ENCODE measurements around the gene MMP20. TPM values are rescaled to one million over a fixed set of nuclear protein-coding genes. Genes with fewer than 3 reads are reported as not detected.
A peak's percentile ranks its signal among the peaks of the same experiment; 100 is the strongest.

MMP20 gene
- total and polyA plus RNA-seq, 2 of the 13 experiments (the other 11 are each of a cell fraction or from before 2014, with no cell fraction given): 0.05 TPM; not detected in 1

- TF ChIP-seq ZBTB7B (CRISPR knock-in tag; IDR thresholded peaks at IDR 0.05) (0 out of 2 replicates have a peak, but pooled peaks have one; percentile 52), TOE1 (CRISPR knock-in tag; IDR thresholded peaks at IDR 0.05) (no peak), CCDC6 (CRISPR knock-in tag; IDR thresholded peaks at IDR 0.05) (no peak), SAP130 (CRISPR knock-in tag; IDR thresholded peaks at IDR 0.05; ENCODE audit: low read depth) (peak; percentile 33), RXRA (CRISPR knock-in tag; IDR thresholded peaks at IDR 0.05) (peak; percentile 42; the same call in 1 of the 2 replicates), ZNF207 (IDR thresholded peaks at IDR 0.05; ENCODE audit: borderline replicate concordance) (no peak), ZBTB3 (CRISPR knock-in tag; IDR thresholded peaks at IDR 0.05; ENCODE audit: borderline replicate concordance, low read depth) (no peak), HMG20B (CRISPR knock-in tag; conservative IDR thresholded peaks at IDR 0.05) (no peak), ZNF800 (CRISPR knock-in tag; IDR thresholded peaks at IDR 0.05) (no peak), ZNF580 (CRISPR knock-in tag; IDR thresholded peaks at IDR 0.05; ENCODE audit: borderline replicate concordance, low read depth) (peak; percentile 58; the same call in 1 of the 2 replicates), IKZF5 (CRISPR knock-in tag; IDR thresholded peaks at IDR 0.05) (0 out of 2 replicates have a peak, but pooled peaks have one; percentile 24), ZNF354B (CRISPR knock-in tag; IDR thresholded peaks at IDR 0.05) (no peak), HNF1B (CRISPR knock-in tag; IDR thresholded peaks at IDR 0.05) (0 out of 2 replicates have a peak, but pooled peaks have one; percentile 14), ATF7 (IDR thresholded peaks at IDR 0.05) (no peak), ATF7 (CRISPR knock-in tag; IDR thresholded peaks at IDR 0.05) (no peak), BATF2 (CRISPR knock-in tag; IDR thresholded peaks at IDR 0.05) (no peak)
- TF ChIP-seq, protein P1, sequence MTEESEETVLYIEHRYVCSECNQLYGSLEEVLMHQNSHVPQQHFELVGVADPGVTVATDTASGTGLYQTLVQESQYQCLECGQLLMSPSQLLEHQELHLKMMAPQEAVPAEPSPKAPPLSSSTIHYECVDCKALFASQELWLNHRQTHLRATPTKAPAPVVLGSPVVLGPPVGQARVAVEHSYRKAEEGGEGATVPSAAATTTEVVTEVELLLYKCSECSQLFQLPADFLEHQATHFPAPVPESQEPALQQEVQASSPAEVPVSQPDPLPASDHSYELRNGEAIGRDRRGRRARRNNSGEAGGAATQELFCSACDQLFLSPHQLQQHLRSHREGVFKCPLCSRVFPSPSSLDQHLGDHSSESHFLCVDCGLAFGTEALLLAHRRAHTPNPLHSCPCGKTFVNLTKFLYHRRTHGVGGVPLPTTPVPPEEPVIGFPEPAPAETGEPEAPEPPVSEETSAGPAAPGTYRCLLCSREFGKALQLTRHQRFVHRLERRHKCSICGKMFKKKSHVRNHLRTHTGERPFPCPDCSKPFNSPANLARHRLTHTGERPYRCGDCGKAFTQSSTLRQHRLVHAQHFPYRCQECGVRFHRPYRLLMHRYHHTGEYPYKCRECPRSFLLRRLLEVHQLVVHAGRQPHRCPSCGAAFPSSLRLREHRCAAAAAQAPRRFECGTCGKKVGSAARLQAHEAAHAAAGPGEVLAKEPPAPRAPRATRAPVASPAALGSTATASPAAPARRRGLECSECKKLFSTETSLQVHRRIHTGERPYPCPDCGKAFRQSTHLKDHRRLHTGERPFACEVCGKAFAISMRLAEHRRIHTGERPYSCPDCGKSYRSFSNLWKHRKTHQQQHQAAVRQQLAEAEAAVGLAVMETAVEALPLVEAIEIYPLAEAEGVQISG (CRISPR knock-in tag; IDR thresholded peaks at IDR 0.05): peak; percentile 40; the same call in 1 of the 2 replicates
- TF ChIP-seq, protein P2, sequence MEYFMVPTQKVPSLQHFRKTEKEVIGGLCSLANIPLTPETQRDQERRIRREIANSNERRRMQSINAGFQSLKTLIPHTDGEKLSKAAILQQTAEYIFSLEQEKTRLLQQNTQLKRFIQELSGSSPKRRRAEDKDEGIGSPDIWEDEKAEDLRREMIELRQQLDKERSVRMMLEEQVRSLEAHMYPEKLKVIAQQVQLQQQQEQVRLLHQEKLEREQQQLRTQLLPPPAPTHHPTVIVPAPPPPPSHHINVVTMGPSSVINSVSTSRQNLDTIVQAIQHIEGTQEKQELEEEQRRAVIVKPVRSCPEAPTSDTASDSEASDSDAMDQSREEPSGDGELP (IDR thresholded peaks at IDR 0.05; ENCODE audit: borderline replicate concordance, low read depth): peak; percentile 70; the same call in 1 of the 2 replicates
Measured at GRCh38 chr11:102622258-102622657, 2.9 kb downstream of the MMP20 start (continued).

Measured in HepG2 (cell line).